PC-3 (cell line): Measurements from ENCODE around the gene BSCL2.
"Not testable (repeated sequence)": the region's sequence is repeated elsewhere in the genome, so short reads cannot be mapped to it uniquely, and the experiment has no call there.

Experiments used
- EZH2 ChIP-seq: fragments of 300-600 bp; sonication (generic); IDR thresholded peaks from one replicate; pipeline ENCODE4 v1.6.1; 2017; ENCODE audit warnings: antibody characterized with exemption, mild to moderate bottlenecking, low read length; ENCODE audit not compliant: unreplicated experiment
- TF ChIP-seq, protein P1 (sequence below): fragments of 300-600 bp; sonication (generic); conservative IDR thresholded peaks from 2 replicates; pipeline ENCODE4 v1.5.1; 2017; ENCODE audit warnings: antibody characterized with exemption, low read depth, mild to moderate bottlenecking, low read length

DNA sequence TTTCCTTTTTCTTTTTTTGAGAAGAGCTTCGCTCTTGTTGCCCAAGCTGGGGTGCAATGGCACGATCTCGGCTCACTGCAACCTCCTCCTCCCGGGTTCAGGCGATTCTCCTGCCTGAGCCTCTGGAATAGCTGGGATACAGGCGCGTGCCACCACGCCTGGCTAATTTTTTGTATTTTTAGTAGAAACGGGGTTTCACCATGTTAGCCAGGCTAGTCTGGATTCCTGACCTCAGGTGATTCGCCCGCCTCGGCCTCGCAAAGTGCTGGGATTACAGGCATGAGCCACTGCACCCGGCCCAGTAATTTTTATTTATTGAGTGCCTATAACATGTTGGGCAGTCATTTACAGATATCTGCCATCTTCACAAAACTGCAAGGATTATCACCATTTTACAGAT lies 22.9 kb upstream of the BSCL2 start:
- TF ChIP-seq, protein P1, sequence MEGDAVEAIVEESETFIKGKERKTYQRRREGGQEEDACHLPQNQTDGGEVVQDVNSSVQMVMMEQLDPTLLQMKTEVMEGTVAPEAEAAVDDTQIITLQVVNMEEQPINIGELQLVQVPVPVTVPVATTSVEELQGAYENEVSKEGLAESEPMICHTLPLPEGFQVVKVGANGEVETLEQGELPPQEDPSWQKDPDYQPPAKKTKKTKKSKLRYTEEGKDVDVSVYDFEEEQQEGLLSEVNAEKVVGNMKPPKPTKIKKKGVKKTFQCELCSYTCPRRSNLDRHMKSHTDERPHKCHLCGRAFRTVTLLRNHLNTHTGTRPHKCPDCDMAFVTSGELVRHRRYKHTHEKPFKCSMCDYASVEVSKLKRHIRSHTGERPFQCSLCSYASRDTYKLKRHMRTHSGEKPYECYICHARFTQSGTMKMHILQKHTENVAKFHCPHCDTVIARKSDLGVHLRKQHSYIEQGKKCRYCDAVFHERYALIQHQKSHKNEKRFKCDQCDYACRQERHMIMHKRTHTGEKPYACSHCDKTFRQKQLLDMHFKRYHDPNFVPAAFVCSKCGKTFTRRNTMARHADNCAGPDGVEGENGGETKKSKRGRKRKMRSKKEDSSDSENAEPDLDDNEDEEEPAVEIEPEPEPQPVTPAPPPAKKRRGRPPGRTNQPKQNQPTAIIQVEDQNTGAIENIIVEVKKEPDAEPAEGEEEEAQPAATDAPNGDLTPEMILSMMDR: not testable (repeated sequence)
- not testable (repeated sequence) for TF ChIP-seq EZH2
